IMR-90 (cell line): ENCODE data around the gene ADGRF4. TPM values are rescaled to one million over a fixed set of nuclear protein-coding genes. Genes with fewer than 3 reads are reported as not detected.
A peak's percentile ranks its signal among the peaks of the same experiment; 100 is the strongest.

ENCODE experiments used
- ATAC-seq: fragments of 200-7000 bp; cut with Tn5 transposase; 2 replicates; pipeline ENCODE4 v1.9.1; 2020; ENCODE audit warnings: low read depth, mild to moderate bottlenecking, moderate library complexity
- Bru-seq: library from RNA; stranded (reverse); fragments of 400-500 nt; gene quantifications from one replicate; lab custom pipeline; 2021; lab: Mats Ljungman, UMichigan
- BruChase-seq, 2 experiments: library from RNA; stranded (reverse); fragments of 400-500 nt; gene quantifications; one replicate each; lab custom pipeline; 2021; lab: Mats Ljungman, UMichigan
- BruUV-seq: library from RNA; stranded (reverse); fragments of 400-500 nt; replicated peaks from 2 replicates; lab custom pipeline; 2021; lab: Mats Ljungman, UMichigan
- CTCF ChIA-PET: fragments of 300-600 bp; formaldehyde crosslinking; extraction: SDS; loops from one replicate; lab custom pipeline; 2021; ENCODE audit warnings: antibody characterized with exemption; lab: Yijun Ruan, JAX
- POLR2A ChIA-PET: fragments of 300-600 bp; sonication (Branson Sonifier 250); formaldehyde crosslinking; loops from one replicate; lab custom pipeline; 2022; ENCODE audit warnings: antibody characterized with exemption; ENCODE audit not compliant: unreplicated experiment; lab: Charles Lee
- DNase-seq: peaks from one replicate; pipeline ENCODE4 v3.0.0; 2013
- H2AFZ ChIP-seq: replicated peaks from 2 replicates; pipeline ENCODE3; 2013; ENCODE audit warnings: low read length, mild to moderate bottlenecking; ENCODE audit not compliant: poor library complexity
- H2AK5ac ChIP-seq: 2 replicates; pipeline ENCODE4 v1.6.1; 2013; ENCODE audit warnings: low read depth, low read length, inconsistent platforms
- H2AK9ac ChIP-seq: replicated peaks from 2 replicates; pipeline ENCODE3; 2013; ENCODE audit warnings: mild to moderate bottlenecking, low read depth, low read length, moderate library complexity; ENCODE audit not compliant: poor library complexity
- H2BK120ac ChIP-seq: 2 replicates; pipeline ENCODE4 v1.6.1; 2013; ENCODE audit warnings: low read depth, low read length, inconsistent platforms
- H2BK15ac ChIP-seq: 3 replicates; pipeline ENCODE4 v1.6.1; 2013; ENCODE audit warnings: low read depth, low read length, inconsistent platforms
- H2BK20ac ChIP-seq: 2 replicates; pipeline ENCODE4 v1.6.1; 2013; ENCODE audit warnings: low read depth, mild to moderate bottlenecking, inconsistent platforms, low read length, moderate library complexity
- H2BK5ac ChIP-seq: 2 replicates; pipeline ENCODE4 v1.6.1; 2013; ENCODE audit warnings: mild to moderate bottlenecking, low read depth, low read length, inconsistent platforms; ENCODE audit not compliant: poor library complexity, severe bottlenecking
- H3K14ac ChIP-seq: replicated peaks from 2 replicates; pipeline ENCODE4 v1.6.1; 2013; ENCODE audit warnings: low read depth, low read length, inconsistent platforms
- H3K18ac ChIP-seq: 2 replicates; pipeline ENCODE4 v1.6.1; 2013; ENCODE audit warnings: low read depth, low read length, control low read depth
- H3K23ac ChIP-seq: 2 replicates; pipeline ENCODE4 v1.6.1; 2013; ENCODE audit warnings: low read depth, low read length, inconsistent platforms
- H3K27ac ChIP-seq: 2 replicates; pipeline ENCODE4 v1.5.1; 2013; ENCODE audit warnings: mild to moderate bottlenecking, control low read depth, low read length; ENCODE audit not compliant: insufficient read depth
- H3K27me3 ChIP-seq: 2 replicates; pipeline ENCODE4 v1.6.1; 2013; ENCODE audit warnings: low read length; ENCODE audit not compliant: control insufficient read depth, insufficient read depth
- H3K36me3 ChIP-seq: 2 replicates; pipeline ENCODE4 v1.6.1; 2013; ENCODE audit warnings: low read length, mixed read lengths; ENCODE audit not compliant: control insufficient read depth, insufficient read depth
- H3K4ac ChIP-seq: 2 replicates; pipeline ENCODE4 v1.6.1; 2013; ENCODE audit warnings: low read depth, low read length, inconsistent platforms
- H3K4me1 ChIP-seq: 2 replicates; pipeline ENCODE4 v1.6.1; 2013; ENCODE audit warnings: low read length, mixed read lengths; ENCODE audit not compliant: control insufficient read depth, insufficient read depth
- H3K4me2 ChIP-seq: 2 replicates; pipeline ENCODE4 v1.6.1; 2013; ENCODE audit warnings: low read depth, mild to moderate bottlenecking, control low read depth, low read length, moderate library complexity
- H3K4me3 ChIP-seq: 2 replicates; pipeline ENCODE4 v1.5.1; 2013; ENCODE audit warnings: low read depth, mild to moderate bottlenecking, control low read depth, low read length, moderate library complexity; ENCODE audit not compliant: insufficient read depth
- H3K56ac ChIP-seq: 2 replicates; pipeline ENCODE4 v1.6.1; 2013; ENCODE audit warnings: low read length, inconsistent platforms; ENCODE audit not compliant: insufficient read depth; ENCODE audit errors: extremely low read depth
- H3K79me1 ChIP-seq, 2 experiments: 2 replicates each; pipeline ENCODE4 v1.6.1; 2013; ENCODE audit warnings: low read length in 2 of 2, inconsistent platforms in 1 of 2, low read depth in 1 of 2
- H3K9ac ChIP-seq: 2 replicates; pipeline ENCODE4 v1.6.1; 2013; ENCODE audit warnings: low read depth, low read length, control low read depth
- H3K9me1 ChIP-seq: 2 replicates; pipeline ENCODE4 v1.6.1; 2013; ENCODE audit warnings: low read length, inconsistent platforms; ENCODE audit not compliant: insufficient read depth
- H3K9me3 ChIP-seq: 2 replicates; pipeline ENCODE4 v1.6.1; 2013; ENCODE audit warnings: low read length; ENCODE audit not compliant: control insufficient read depth, insufficient read depth
- H4K20me1 ChIP-seq: 2 replicates; pipeline ENCODE4 v1.6.1; 2013; ENCODE audit warnings: low read length, inconsistent platforms; ENCODE audit not compliant: insufficient read depth
- H4K5ac ChIP-seq: 2 replicates; pipeline ENCODE4 v1.6.1; 2013; ENCODE audit warnings: mild to moderate bottlenecking, low read depth, low read length, control low read depth
- H4K8ac ChIP-seq, 2 experiments: 2 replicates each; pipeline ENCODE4 v1.6.1; 2013; ENCODE audit warnings: low read depth in 2 of 2, low read length in 2 of 2, control low read depth in 1 of 2, inconsistent platforms in 1 of 2
- H4K91ac ChIP-seq: 2 replicates; pipeline ENCODE4 v1.6.1; 2013; ENCODE audit warnings: low read depth, low read length, inconsistent platforms; ENCODE audit not compliant: insufficient read depth
- BHLHE40 ChIP-seq: fragments of 150-350 bp; IDR thresholded peaks from 2 replicates; pipeline ENCODE4 v1.6.1; 2016; ENCODE audit warnings: mild to moderate bottlenecking, low read depth, low read length
- CEBPB ChIP-seq: IDR thresholded peaks from 2 replicates; pipeline ENCODE4 v1.6.1; 2012; ENCODE audit warnings: low read depth, low read length, improper control_type of control experiment
- FOS ChIP-seq: fragments of 150-350 bp; IDR thresholded peaks from 2 replicates; pipeline ENCODE4 v1.6.1; 2016; ENCODE audit warnings: low read depth, low read length
- MXI1 ChIP-seq: IDR thresholded peaks from 2 replicates; pipeline ENCODE4 v1.6.1; 2012; ENCODE audit warnings: low read depth, mild to moderate bottlenecking, low read length, moderate library complexity, borderline replicate concordance
- NFE2L2 ChIP-seq: fragments of 150-350 bp; IDR thresholded peaks from 2 replicates; pipeline ENCODE4 v1.6.1; 2016; ENCODE audit warnings: low read depth, mild to moderate bottlenecking, low read length
- POLR2A ChIP-seq: IDR thresholded peaks from 2 replicates; pipeline ENCODE4 v1.6.1; 2012; ENCODE audit warnings: mild to moderate bottlenecking, low read depth, low read length
- RAD21 ChIP-seq: IDR thresholded peaks from 2 replicates; pipeline ENCODE4 v1.6.1; 2012; ENCODE audit warnings: low read length, improper control_type of control experiment
- RCOR1 ChIP-seq: IDR thresholded peaks from 2 replicates; pipeline ENCODE4 v1.6.1; 2012; ENCODE audit warnings: mild to moderate bottlenecking, low read length, improper control_type of control experiment; ENCODE audit not compliant: insufficient replicate concordance
- RFX5 ChIP-seq: IDR thresholded peaks from 2 replicates; pipeline ENCODE4 v1.8.0; 2012; ENCODE audit warnings: low read depth, mild to moderate bottlenecking, low read length, moderate library complexity
- SMC3 ChIP-seq: fragments of 150-350 bp; IDR thresholded peaks from 2 replicates; pipeline ENCODE4 v1.6.1; 2016; ENCODE audit warnings: low read depth, mild to moderate bottlenecking, antibody characterized with exemption, low read length, moderate library complexity
- WGBS, 2 experiments: methylation state at CpG; one replicate each; pipeline versions ENCODE4 v1.1.5 to v1.1.7; 2013; ENCODE audit warnings: missing lambda C conversion rate in 2 of 2; ENCODE audit not compliant: insufficient read length in 1 of 2; ENCODE audit errors: extremely low coverage in 2 of 2; 5-methylcytosine and 5-hydroxymethylcytosine counted together
- dilution Hi-C: fragments of 300-500 bp; cut with HindIII; formaldehyde crosslinking; loops from one replicate; pipeline ENCODE4 v1.14.3; 2018; ENCODE audit warnings: low sequenced_read_pairs; ENCODE audit not compliant: unreplicated experiment
- in situ Hi-C: fragments of 300-500 bp; cut with MboI; formaldehyde crosslinking; loops from 3 replicates; pipeline ENCODE4 v1.14.3; 2019; ENCODE audit warnings: low sequenced_read_pairs, inconsistent platforms, mixed read lengths
- intact Hi-C: fragments of 100-400 bp; cut with micrococcal nuclease; formaldehyde crosslinking; loops from 2 replicates; pipeline ENCODE4 v1.10.0; 2022
- long read RNA-seq: library from polyadenylated mRNA; unstranded; transcript quantifications from one replicate; pipeline ENCODE4 v2.0.0, GENCODE V29; 2021; ENCODE audit not compliant: unreplicated experiment
- polyA plus RNA-seq, 3 experiments: library from polyadenylated mRNA; depleted of rRNA; stranded (reverse); fragments of >200 nt; gene quantifications; 2 replicates each; pipeline ENCODE4 v1.2.3, GENCODE V29; 2012; ENCODE audit warnings: low replicate concordance in 1 of 3
- total RNA-seq: library from RNA; depleted of rRNA; stranded (reverse); fragments of >200 nt; gene quantifications from 2 replicates; pipeline ENCODE4 v1.2.3, GENCODE V29; 2012; rRNA removed
- TF ChIP-seq, protein P1 (sequence below): fragments of 150-350 bp; IDR thresholded peaks from 2 replicates; pipeline ENCODE4 v1.6.1; 2017; ENCODE audit warnings: mild to moderate bottlenecking, antibody characterized with exemption, low read length, low read depth
- TF ChIP-seq, protein P2 (sequence below): conservative IDR thresholded peaks from 2 replicates; pipeline ENCODE4 v1.5.1; 2012; ENCODE audit warnings: mild to moderate bottlenecking, low read depth, low read length, improper control_type of control experiment

The ADGRF4 gene, protein sequence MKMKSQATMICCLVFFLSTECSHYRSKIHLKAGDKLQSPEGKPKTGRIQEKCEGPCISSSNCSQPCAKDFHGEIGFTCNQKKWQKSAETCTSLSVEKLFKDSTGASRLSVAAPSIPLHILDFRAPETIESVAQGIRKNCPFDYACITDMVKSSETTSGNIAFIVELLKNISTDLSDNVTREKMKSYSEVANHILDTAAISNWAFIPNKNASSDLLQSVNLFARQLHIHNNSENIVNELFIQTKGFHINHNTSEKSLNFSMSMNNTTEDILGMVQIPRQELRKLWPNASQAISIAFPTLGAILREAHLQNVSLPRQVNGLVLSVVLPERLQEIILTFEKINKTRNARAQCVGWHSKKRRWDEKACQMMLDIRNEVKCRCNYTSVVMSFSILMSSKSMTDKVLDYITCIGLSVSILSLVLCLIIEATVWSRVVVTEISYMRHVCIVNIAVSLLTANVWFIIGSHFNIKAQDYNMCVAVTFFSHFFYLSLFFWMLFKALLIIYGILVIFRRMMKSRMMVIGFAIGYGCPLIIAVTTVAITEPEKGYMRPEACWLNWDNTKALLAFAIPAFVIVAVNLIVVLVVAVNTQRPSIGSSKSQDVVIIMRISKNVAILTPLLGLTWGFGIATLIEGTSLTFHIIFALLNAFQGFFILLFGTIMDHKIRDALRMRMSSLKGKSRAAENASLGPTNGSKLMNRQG
- total RNA-seq (under 0.01 TPM in 1 of 2 replicates, not detected in the other), polyA plus RNA-seq (2012; rRNA removed) (0.02 and 0.03 TPM in 2 replicates), Bru-seq, nascent RNA (percentile 11 among the genes with signal in this experiment), BruChase-seq, experiment 1, labeled RNA remaining after a 6-hour chase (percentile 10 among the genes with signal in this experiment), BruChase-seq, experiment 2, labeled RNA remaining after a 2-hour chase (not detected)
- polyA plus RNA-seq (2012; cell fraction: cytosol; rRNA removed), result 0.04 TPM in 1 of 2 replicates, not detected in the other
- 0.09 TPM in 1 of 2 replicates, not detected in the other for polyA plus RNA-seq (2012; cell fraction: nucleus; rRNA removed; ENCODE audit: low replicate concordance)
- long read RNA-seq, result 0 reads

DNA sequence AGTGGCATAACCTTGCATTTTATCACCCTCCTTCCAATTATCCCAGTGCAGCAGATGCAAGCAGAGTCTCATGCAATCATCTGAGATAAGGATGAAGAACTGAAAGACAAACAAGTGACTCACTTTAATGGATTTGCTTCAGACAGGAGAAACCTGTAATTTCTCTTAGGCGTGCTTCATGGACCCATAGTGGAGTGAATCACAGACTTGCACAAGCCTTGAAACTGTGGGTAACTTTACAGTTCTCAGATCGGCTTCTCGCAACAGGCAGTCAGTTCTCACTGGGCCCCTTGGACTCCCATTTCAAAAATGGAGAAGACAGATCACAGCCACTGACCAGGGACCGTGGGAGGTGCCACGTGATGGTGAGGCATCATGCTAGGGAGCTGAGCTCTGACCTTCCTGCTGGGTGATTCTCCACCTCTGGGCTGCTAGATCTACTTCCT is at the start of gene ADGRF4:
TSS of gene ADGRF4 (plus strand) at position 239 of the 446 bp plus-strand sequence. CDS start 8,666 bp downstream, outside the sequence.
- no peaks in the 10 kb centered on the region for H4K20me1 ChIP-seq
- H3K27ac ChIP-seq, result no peak within 1 kb of the TSS
- DNase-seq (peak; percentile 58), ATAC-seq (peak; percentile 49; the same call in 1 of the 2 replicates)
- no peak within 1 kb of the TSS for H3K9ac ChIP-seq
- in situ Hi-C loops, result no loop called here
- no peak within 1 kb of the TSS for H2BK15ac ChIP-seq
- H3K9me3 ChIP-seq, result no peaks in the 10 kb centered on the region
- no peaks in the 10 kb centered on the region for H3K36me3 ChIP-seq
- ChIA-PET POLR2A (no interaction called here), CTCF (no interaction called here)
- no peak within 1 kb of the TSS for H4K5ac ChIP-seq
- intact Hi-C loops, result no loop called here
- WGBS, 2 experiments, result no CpG with 5 or more reads among the region's 5 CpGs
- no peak within 1 kb of the TSS for H2AFZ ChIP-seq
- no peak within 1 kb of the TSS for H3K4me2 ChIP-seq
- H2BK5ac ChIP-seq, result no peak within 1 kb of the TSS
- no peak within 1 kb of the TSS for H2AK9ac ChIP-seq
- H3K56ac ChIP-seq, result no peak within 1 kb of the TSS
- H3K23ac ChIP-seq, result no peak within 1 kb of the TSS
- no peaks in the 10 kb centered on the region for H3K9me1 ChIP-seq
- H3K18ac ChIP-seq, result no peak within 1 kb of the TSS
- no peak within 1 kb of the TSS for H4K8ac ChIP-seq
- no peaks in the 10 kb centered on the region for H3K27me3 ChIP-seq
- no peak within 1 kb of the TSS for H3K4ac ChIP-seq
- H2BK20ac ChIP-seq, result no peak within 1 kb of the TSS
- no peak within 1 kb of the TSS for H2BK120ac ChIP-seq
- H2AK5ac ChIP-seq, result no peak within 1 kb of the TSS
- no peaks in the 10 kb centered on the region for H3K79me1 ChIP-seq
- H3K4me3 ChIP-seq, result no peak within 1 kb of the TSS
- dilution Hi-C loops, result no loop called here
- no TSS peak for BruUV-seq
- no peaks in the 10 kb centered on the region for H3K4me1 ChIP-seq
- no peak within 1 kb of the TSS for H4K91ac ChIP-seq
- no peak for TF ChIP-seq RFX5
- no peak for TF ChIP-seq RAD21
- TF ChIP-seq, protein P1, sequence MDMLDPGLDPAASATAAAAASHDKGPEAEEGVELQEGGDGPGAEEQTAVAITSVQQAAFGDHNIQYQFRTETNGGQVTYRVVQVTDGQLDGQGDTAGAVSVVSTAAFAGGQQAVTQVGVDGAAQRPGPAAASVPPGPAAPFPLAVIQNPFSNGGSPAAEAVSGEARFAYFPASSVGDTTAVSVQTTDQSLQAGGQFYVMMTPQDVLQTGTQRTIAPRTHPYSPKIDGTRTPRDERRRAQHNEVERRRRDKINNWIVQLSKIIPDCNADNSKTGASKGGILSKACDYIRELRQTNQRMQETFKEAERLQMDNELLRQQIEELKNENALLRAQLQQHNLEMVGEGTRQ, result peak; percentile 64
- no peak for TF ChIP-seq BHLHE40
- TF ChIP-seq NFE2L2, result no peak
- TF ChIP-seq, protein P2, sequence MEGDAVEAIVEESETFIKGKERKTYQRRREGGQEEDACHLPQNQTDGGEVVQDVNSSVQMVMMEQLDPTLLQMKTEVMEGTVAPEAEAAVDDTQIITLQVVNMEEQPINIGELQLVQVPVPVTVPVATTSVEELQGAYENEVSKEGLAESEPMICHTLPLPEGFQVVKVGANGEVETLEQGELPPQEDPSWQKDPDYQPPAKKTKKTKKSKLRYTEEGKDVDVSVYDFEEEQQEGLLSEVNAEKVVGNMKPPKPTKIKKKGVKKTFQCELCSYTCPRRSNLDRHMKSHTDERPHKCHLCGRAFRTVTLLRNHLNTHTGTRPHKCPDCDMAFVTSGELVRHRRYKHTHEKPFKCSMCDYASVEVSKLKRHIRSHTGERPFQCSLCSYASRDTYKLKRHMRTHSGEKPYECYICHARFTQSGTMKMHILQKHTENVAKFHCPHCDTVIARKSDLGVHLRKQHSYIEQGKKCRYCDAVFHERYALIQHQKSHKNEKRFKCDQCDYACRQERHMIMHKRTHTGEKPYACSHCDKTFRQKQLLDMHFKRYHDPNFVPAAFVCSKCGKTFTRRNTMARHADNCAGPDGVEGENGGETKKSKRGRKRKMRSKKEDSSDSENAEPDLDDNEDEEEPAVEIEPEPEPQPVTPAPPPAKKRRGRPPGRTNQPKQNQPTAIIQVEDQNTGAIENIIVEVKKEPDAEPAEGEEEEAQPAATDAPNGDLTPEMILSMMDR, result no peak
- TF ChIP-seq FOS, result no peak
- no peak for TF ChIP-seq MXI1
- no peak for TF ChIP-seq SMC3
- TF ChIP-seq CEBPB, result peak; percentile 37; the same call in 1 of the 2 replicates
- TF ChIP-seq POLR2A, result no peak
- no peak for TF ChIP-seq RCOR1
- no peak within 1 kb of the TSS for H3K14ac ChIP-seq
